GM12878 (cell line): ENCODE results near the gene SMARCB1. TPM values are rescaled to one million over a fixed set of nuclear protein-coding genes. Genes with fewer than 3 reads are reported as not detected.

Source experiments
- ATAC-seq: fragments of 200-7000 bp; cut with Tn5 transposase; 3 replicates; pipeline ENCODE4 v1.9.1; 2020; ENCODE audit warnings: mild to moderate bottlenecking, moderate library complexity
- BruUV-seq: library from RNA; stranded (reverse); fragments of 400-500 nt; replicated peaks from 2 replicates; lab custom pipeline; 2021; lab: Mats Ljungman, UMichigan
- CTCF ChIA-PET: fragments of 300-600 bp; sonication (Branson Sonifier 250); formaldehyde crosslinking; extraction: SDS; loops from one replicate; lab custom pipeline; 2021; ENCODE audit warnings: inconsistent platforms; lab: Yijun Ruan, JAX
- POLR2A ChIA-PET: fragments of 350-600 bp; formaldehyde crosslinking; extraction: SDS; loops from one replicate; lab custom pipeline; 2021; ENCODE audit warnings: inconsistent platforms; lab: Charles Lee
- RAD21 ChIA-PET: fragments of 300-600 bp; sonication (Branson Sonifier 250); formaldehyde crosslinking; loops from one replicate; lab custom pipeline; 2023; ENCODE audit warnings: antibody characterized with exemption; ENCODE audit not compliant: unreplicated experiment; lab: Charles Lee
- SMC1A ChIA-PET: fragments of 300-600 bp; sonication (Branson Sonifier 250); formaldehyde crosslinking; loops from one replicate; lab custom pipeline; 2023; ENCODE audit not compliant: unreplicated experiment, uncharacterized antibody; lab: Charles Lee
- DNase-seq: peaks from one replicate; pipeline ENCODE4 v3.0.0-alpha.2; 2011; ENCODE audit warnings: low read depth, low spot score
- FAIRE-seq: peaks from 3 replicates; lab custom pipeline; 2011; peaks lifted over from hg19 to GRCh38; lab: Jason Lieb, UNC
- H2AFZ ChIP-seq: 2 replicates; pipeline ENCODE4 v1.6.0; 2011; ENCODE audit warnings: low read depth, low read length, control low read depth; ENCODE audit not compliant: control insufficient read depth
- H3K27ac ChIP-seq: 2 replicates; pipeline ENCODE4 v1.5.1; 2011; ENCODE audit warnings: control low read depth; ENCODE audit not compliant: control insufficient read depth, insufficient read depth
- H3K27me3 ChIP-seq, 2 experiments: replicated peaks in 1 of 2; 2 replicates each; pipeline versions ENCODE4 v1.6.0 to v1.6.1; 2011; ENCODE audit warnings: low read length in 1 of 2; ENCODE audit not compliant: control insufficient read depth in 2 of 2, insufficient read depth in 2 of 2
- H3K36me3 ChIP-seq, 2 experiments: 2 replicates each; pipeline ENCODE4 v1.5.1; 2011; ENCODE audit warnings: low read length in 1 of 2; ENCODE audit not compliant: control insufficient read depth in 2 of 2, insufficient read depth in 2 of 2
- H3K4me1 ChIP-seq: 2 replicates; pipeline ENCODE4 v1.6.1; 2011; ENCODE audit warnings: mild to moderate bottlenecking, low read length, moderate library complexity, mixed read lengths; ENCODE audit not compliant: control insufficient read depth, insufficient read depth
- H3K4me2 ChIP-seq: 2 replicates; pipeline ENCODE4 v1.6.0; 2011; ENCODE audit warnings: control low read depth; ENCODE audit not compliant: control insufficient read depth, insufficient read depth
- H3K4me3 ChIP-seq: fragments of 200-600 bp; sonication (generic); 2 replicates; pipeline ENCODE4 v1.5.1; 2016
- H3K79me2 ChIP-seq: 2 replicates; pipeline ENCODE4 v1.6.0; 2011; ENCODE audit warnings: low read length; ENCODE audit not compliant: control insufficient read depth, insufficient read depth
- H3K9ac ChIP-seq: 2 replicates; pipeline ENCODE4 v1.8.0; 2011; ENCODE audit warnings: low read length, control low read depth, mixed read lengths; ENCODE audit not compliant: control insufficient read depth, insufficient read depth
- H3K9me3 ChIP-seq: replicated peaks from 3 replicates; pipeline ENCODE4 v1.5.1; 2011; ENCODE audit warnings: mild to moderate bottlenecking, low read length; ENCODE audit not compliant: control insufficient read depth, insufficient read depth
- H4K20me1 ChIP-seq: 2 replicates; pipeline ENCODE4 v1.6.0; 2011; ENCODE audit not compliant: control insufficient read depth, insufficient read depth
- CREM ChIP-seq: IDR thresholded peaks from 2 replicates; pipeline ENCODE4 v1.6.1; 2014; ENCODE audit warnings: antibody characterized with exemption, low read depth
- GATAD2B ChIP-seq: fragments of 450-650 bp; conservative IDR thresholded peaks from 2 replicates; pipeline ENCODE4 v1.6.1; 2017; ENCODE audit warnings: low read depth, mild to moderate bottlenecking, moderate library complexity
- HDGF ChIP-seq: fragments of 450-650 bp; IDR thresholded peaks from 2 replicates; pipeline ENCODE4 v1.6.1; 2016; ENCODE audit warnings: antibody characterized with exemption
- IKZF2 ChIP-seq, 2 experiments: fragments of 450-650 bp; IDR thresholded peaks; 2 replicates each; pipeline ENCODE4 v1.6.1; 2017; ENCODE audit warnings: mild to moderate bottlenecking in 2 of 2, moderate library complexity in 2 of 2
- JUNB ChIP-seq: IDR thresholded peaks from 2 replicates; pipeline ENCODE4 v1.6.1; 2016; ENCODE audit warnings: antibody characterized with exemption, mild to moderate bottlenecking
- PAX5 ChIP-seq: IDR thresholded peaks from 2 replicates; pipeline ENCODE4 v1.6.1; 2011; ENCODE audit warnings: low read depth, low read length, borderline replicate concordance
- SP1 ChIP-seq: IDR thresholded peaks from one replicate; pipeline ENCODE4 v1.6.1; 2011; ENCODE audit warnings: low read depth, low read length
- SREBF1 ChIP-seq: IDR thresholded peaks from 2 replicates; pipeline ENCODE4 v1.6.1; 2012; ENCODE audit warnings: mild to moderate bottlenecking, low read length
- SRF ChIP-seq, 2 experiments: IDR thresholded peaks; 2 replicates each; pipeline ENCODE4 v1.6.1; 2011; ENCODE audit warnings: low read depth in 2 of 2, low read length in 2 of 2, mild to moderate bottlenecking in 1 of 2, moderate library complexity in 1 of 2
- ZNF207 ChIP-seq: fragments of 450-650 bp; IDR thresholded peaks from 2 replicates; pipeline ENCODE4 v1.6.1; 2014; ENCODE audit warnings: antibody characterized with exemption, mild to moderate bottlenecking, borderline replicate concordance
- ZNF217 ChIP-seq: fragments of 450-650 bp; IDR thresholded peaks from 2 replicates; pipeline ENCODE4 v1.6.1; 2017; ENCODE audit warnings: antibody characterized with exemption, mild to moderate bottlenecking
- ZNF274 ChIP-seq: IDR thresholded peaks from one replicate; pipeline ENCODE4 v1.8.0; 2011; ENCODE audit not compliant: insufficient read length, insufficient read depth
- ZNF384 ChIP-seq: IDR thresholded peaks from 2 replicates; pipeline ENCODE4 v1.6.1; 2012; ENCODE audit warnings: low read depth, mild to moderate bottlenecking, low read length, improper control_type of control experiment, borderline replicate concordance
- WGBS: methylation state at CpG from one replicate; pipeline ENCODE4 v1.1.6; 2016; ENCODE audit warnings: low lambda C conversion rate; ENCODE audit not compliant: insufficient replicate concordance, insufficient coverage; ENCODE audit errors: missing lambda C conversion rate; 5-methylcytosine and 5-hydroxymethylcytosine counted together
- in situ Hi-C: fragments of 300-500 bp; cut with MboI; formaldehyde crosslinking; loops from 9 replicates; pipeline ENCODE4 v1.14.3; 2018; ENCODE audit warnings: mixed read lengths
- intact Hi-C: fragments of 100-400 bp; cut with micrococcal nuclease; formaldehyde crosslinking; loops from one replicate; pipeline ENCODE4 v1.14.2; 2022; ENCODE audit not compliant: unreplicated experiment
- polyA plus RNA-seq, 11 experiments: library from polyadenylated mRNA; depleted of rRNA in 4 of 11; unstranded in 6 of 11; stranded (reverse) in 5 of 11; fragments of >200 nt; fragmentation: Nextera tagmentation in 4 of 11; fragmentation: Illumina TruSeq in 1 of 11; extraction: Ambion mirVana in 4 of 11; extraction: Trizol in 1 of 11; gene quantifications; 1 replicate in 1 of 11; 2 replicates in 10 of 11; pipeline versions ENCODE4 v1.2.1 to v1.2.3, GENCODE V29; 2011 to 2016; ENCODE audit warnings: inconsistent platforms in 2 of 11, missing spikeins in 2 of 11, low read depth in 1 of 11
- total RNA-seq, 4 experiments: library from RNA; depleted of rRNA in 3 of 4; stranded (reverse); fragments of >200 nt in 3 of 4; fragmentation: Illumina TruSeq in 1 of 4; extraction: Trizol in 1 of 4; gene quantifications; 2 replicates each; pipeline versions ENCODE4 v1.2.1 to v1.2.3, GENCODE V29; 2013 to 2021
- TF ChIP-seq, protein P1 (sequence below): fragments of 450-650 bp; IDR thresholded peaks from 2 replicates; pipeline ENCODE4 v1.6.1; 2017; ENCODE audit warnings: mild to moderate bottlenecking
- TF ChIP-seq, protein P2 (sequence below): fragments of 450-650 bp; formaldehyde crosslinking; IDR thresholded peaks from 2 replicates; pipeline ENCODE4 v1.4.0; 2020; ENCODE audit warnings: mild to moderate bottlenecking, moderate library complexity
- TF ChIP-seq, protein P3 (sequence below): fragments of 450-650 bp; IDR thresholded peaks from 2 replicates; pipeline ENCODE4 v1.6.1; 2017; ENCODE audit warnings: borderline replicate concordance

The SMARCB1 gene
- total and polyA plus RNA-seq, 10 of the 15 experiments (the other 5 are each of a cell fraction or from before 2014, with no cell fraction given) = 9.1 to 215 (median 183) TPM

DNA sequence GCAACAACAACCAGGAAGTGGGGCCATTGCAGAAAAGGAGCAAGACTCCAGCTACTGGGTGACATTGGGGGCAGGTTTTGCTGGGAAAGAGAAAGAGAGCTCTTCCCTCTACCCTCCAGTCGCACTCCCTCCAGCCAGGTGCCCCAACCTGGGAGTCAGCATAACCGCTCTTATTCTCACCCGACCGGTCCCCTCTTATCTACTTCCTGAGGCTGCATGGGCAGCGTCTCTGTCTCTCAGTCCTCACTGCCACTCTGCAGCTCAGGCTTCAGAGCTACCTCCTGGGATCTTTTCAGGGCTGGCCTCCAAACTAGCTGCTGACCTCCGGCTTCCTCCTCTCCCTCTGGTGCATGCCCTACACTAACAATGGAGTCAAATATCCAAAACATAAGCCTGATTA, 41.0 kb upstream of the SMARCB1 start:
- no peaks in the 10 kb centered on the region for H3K27me3 ChIP-seq
- ATAC-seq = no peak
- 99% methylated on average over 6 of the region's 6 CpGs for WGBS
- H3K9me3 ChIP-seq = no peaks in the 10 kb centered on the region; the same call in 2 of the 3 replicates
- no TSS peak for BruUV-seq
- no peak for DNase-seq
- H3K4me1 ChIP-seq = no peaks in the 10 kb centered on the region
- H3K4me3 ChIP-seq = no peak overlapping the region
- H3K27ac ChIP-seq = no peak overlapping the region
- FAIRE-seq = no peak
- SMC1A ChIA-PET = no interaction called here
- in situ Hi-C loops = no loop called here
- H3K36me3 ChIP-seq = no peaks in the 10 kb centered on the region; a peak in 1 of 4 replicates
- H4K20me1 ChIP-seq = no peaks in the 10 kb centered on the region
- no peak overlapping the region for H3K9ac ChIP-seq
- TF ChIP-seq, protein P1, sequence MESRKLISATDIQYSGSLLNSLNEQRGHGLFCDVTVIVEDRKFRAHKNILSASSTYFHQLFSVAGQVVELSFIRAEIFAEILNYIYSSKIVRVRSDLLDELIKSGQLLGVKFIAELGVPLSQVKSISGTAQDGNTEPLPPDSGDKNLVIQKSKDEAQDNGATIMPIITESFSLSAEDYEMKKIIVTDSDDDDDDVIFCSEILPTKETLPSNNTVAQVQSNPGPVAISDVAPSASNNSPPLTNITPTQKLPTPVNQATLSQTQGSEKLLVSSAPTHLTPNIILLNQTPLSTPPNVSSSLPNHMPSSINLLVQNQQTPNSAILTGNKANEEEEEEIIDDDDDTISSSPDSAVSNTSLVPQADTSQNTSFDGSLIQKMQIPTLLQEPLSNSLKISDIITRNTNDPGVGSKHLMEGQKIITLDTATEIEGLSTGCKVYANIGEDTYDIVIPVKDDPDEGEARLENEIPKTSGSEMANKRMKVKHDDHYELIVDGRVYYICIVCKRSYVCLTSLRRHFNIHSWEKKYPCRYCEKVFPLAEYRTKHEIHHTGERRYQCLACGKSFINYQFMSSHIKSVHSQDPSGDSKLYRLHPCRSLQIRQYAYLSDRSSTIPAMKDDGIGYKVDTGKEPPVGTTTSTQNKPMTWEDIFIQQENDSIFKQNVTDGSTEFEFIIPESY = no peak
- TF ChIP-seq, protein P2, sequence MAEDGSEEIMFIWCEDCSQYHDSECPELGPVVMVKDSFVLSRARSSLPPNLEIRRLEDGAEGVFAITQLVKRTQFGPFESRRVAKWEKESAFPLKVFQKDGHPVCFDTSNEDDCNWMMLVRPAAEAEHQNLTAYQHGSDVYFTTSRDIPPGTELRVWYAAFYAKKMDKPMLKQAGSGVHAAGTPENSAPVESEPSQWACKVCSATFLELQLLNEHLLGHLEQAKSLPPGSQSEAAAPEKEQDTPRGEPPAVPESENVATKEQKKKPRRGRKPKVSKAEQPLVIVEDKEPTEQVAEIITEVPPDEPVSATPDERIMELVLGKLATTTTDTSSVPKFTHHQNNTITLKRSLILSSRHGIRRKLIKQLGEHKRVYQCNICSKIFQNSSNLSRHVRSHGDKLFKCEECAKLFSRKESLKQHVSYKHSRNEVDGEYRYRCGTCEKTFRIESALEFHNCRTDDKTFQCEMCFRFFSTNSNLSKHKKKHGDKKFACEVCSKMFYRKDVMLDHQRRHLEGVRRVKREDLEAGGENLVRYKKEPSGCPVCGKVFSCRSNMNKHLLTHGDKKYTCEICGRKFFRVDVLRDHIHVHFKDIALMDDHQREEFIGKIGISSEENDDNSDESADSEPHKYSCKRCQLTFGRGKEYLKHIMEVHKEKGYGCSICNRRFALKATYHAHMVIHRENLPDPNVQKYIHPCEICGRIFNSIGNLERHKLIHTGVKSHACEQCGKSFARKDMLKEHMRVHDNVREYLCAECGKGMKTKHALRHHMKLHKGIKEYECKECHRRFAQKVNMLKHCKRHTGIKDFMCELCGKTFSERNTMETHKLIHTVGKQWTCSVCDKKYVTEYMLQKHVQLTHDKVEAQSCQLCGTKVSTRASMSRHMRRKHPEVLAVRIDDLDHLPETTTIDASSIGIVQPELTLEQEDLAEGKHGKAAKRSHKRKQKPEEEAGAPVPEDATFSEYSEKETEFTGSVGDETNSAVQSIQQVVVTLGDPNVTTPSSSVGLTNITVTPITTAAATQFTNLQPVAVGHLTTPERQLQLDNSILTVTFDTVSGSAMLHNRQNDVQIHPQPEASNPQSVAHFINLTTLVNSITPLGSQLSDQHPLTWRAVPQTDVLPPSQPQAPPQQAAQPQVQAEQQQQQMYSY (CRISPR knock-in tag) = no peak
- TF ChIP-seq GATAD2B (no peak), SREBF1 (no peak), PAX5 (no peak), ZNF274 (no peak), IKZF2 (IDR thresholded peaks at IDR 0.05) (no peak), ZNF384 (no peak), ZNF217 (no peak), CREM (no peak), SP1 (no peak), JUNB (no peak), ZNF207 (no peak), SRF (IDR thresholded peaks at IDR 0.05; ENCODE audit: low read depth in 2 of 2, low read length in 2 of 2) (no peak), HDGF (no peak)
- TF ChIP-seq, protein P3, sequence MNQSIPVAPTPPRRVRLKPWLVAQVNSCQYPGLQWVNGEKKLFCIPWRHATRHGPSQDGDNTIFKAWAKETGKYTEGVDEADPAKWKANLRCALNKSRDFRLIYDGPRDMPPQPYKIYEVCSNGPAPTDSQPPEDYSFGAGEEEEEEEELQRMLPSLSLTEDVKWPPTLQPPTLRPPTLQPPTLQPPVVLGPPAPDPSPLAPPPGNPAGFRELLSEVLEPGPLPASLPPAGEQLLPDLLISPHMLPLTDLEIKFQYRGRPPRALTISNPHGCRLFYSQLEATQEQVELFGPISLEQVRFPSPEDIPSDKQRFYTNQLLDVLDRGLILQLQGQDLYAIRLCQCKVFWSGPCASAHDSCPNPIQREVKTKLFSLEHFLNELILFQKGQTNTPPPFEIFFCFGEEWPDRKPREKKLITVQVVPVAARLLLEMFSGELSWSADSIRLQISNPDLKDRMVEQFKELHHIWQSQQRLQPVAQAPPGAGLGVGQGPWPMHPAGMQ = no peak
- CTCF ChIA-PET = no interaction called here
- no peak overlapping the region for H3K4me2 ChIP-seq
- RAD21 ChIA-PET = interaction anchor here (0.6 to 0.7 kb wide), 2 partner anchors 148 to 761 kb away, joined by 3 to 4 read pairs; partner anchors contain the start of gene MIF
- H2AFZ ChIP-seq = no peak overlapping the region
- intact Hi-C loops = no loop called here
- POLR2A ChIA-PET = interaction anchor here (1.6 kb wide), 1 partner anchor 10 kb away, joined by 7 read pairs; no protein-coding TSS in a partner anchor
- H3K79me2 ChIP-seq = no peaks in the 10 kb centered on the region
